HG03565 (cell line): ENCODE measurements around the gene OBSCN.

Experiments
- ATAC-seq: cut with Tn5 transposase; IDR thresholded peaks from one replicate; pipeline ENCODE4 v1.9.1; 2021; ENCODE audit warnings: mild to moderate bottlenecking, moderate library complexity; ENCODE audit not compliant: unreplicated experiment

OBSCN gene

DNA sequence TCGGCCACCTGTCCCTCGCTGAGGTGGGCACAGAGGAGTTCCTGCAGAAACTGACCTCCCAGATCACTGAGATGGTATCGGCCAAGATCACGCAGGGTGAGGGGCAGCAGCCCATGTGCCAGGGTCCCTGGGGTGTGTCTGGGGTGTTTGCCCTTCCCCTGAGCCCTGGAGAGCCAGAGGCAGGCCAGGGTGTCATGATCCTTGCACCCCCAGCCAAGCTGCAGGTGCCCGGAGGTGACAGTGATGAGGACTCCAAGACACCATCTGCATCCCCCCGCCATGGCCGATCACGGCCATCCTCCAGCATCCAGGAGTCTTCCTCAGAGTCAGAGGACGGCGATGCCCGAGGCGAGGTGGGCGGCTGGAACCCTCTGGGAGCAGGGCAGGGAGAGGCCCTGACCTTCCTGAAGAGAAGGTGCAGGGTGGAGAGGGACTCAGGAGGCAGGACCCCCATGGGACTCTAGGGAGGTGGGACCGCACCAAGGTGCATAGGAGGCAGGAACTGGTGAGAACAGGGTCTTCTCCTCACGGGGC lies 129.3 kb downstream of the OBSCN start:
- ATAC-seq, result no peak

GRCh38 chr1:228337711-228338520 lies 130.1 kb downstream of the OBSCN start:
- no peak for ATAC-seq

GRCh38 chr1:228338521-228339051 lies 130.7 kb downstream of the OBSCN start:
- ATAC-seq, result no peak

DNA sequence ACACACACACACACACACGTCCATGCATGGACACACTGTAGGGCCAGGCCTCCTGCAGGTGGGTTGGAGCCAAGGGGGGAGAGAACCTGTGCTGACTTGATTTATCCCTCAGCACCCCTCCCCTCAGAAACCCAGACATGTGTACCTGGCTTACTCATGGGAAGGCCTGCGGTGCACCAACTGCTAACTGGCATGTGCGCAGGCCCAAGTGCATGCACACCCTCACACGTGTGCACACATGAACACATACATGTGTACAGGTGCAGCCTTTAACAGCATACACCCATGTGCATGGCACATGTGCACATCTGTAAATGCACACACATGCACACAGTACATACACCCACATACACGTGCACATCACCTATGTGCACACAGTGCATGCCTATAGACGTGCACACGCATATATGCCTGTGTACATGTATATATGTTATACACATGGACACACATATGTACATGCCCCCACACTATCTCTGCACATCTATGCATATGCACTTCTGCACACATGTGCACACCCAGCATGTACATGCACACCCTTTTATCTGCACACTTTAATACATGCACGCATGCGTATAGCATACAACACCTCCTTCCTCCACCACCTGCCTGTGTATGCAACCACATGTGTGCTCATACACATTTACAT lies 131.3 kb downstream of the OBSCN start:
- no peak for ATAC-seq

DNA sequence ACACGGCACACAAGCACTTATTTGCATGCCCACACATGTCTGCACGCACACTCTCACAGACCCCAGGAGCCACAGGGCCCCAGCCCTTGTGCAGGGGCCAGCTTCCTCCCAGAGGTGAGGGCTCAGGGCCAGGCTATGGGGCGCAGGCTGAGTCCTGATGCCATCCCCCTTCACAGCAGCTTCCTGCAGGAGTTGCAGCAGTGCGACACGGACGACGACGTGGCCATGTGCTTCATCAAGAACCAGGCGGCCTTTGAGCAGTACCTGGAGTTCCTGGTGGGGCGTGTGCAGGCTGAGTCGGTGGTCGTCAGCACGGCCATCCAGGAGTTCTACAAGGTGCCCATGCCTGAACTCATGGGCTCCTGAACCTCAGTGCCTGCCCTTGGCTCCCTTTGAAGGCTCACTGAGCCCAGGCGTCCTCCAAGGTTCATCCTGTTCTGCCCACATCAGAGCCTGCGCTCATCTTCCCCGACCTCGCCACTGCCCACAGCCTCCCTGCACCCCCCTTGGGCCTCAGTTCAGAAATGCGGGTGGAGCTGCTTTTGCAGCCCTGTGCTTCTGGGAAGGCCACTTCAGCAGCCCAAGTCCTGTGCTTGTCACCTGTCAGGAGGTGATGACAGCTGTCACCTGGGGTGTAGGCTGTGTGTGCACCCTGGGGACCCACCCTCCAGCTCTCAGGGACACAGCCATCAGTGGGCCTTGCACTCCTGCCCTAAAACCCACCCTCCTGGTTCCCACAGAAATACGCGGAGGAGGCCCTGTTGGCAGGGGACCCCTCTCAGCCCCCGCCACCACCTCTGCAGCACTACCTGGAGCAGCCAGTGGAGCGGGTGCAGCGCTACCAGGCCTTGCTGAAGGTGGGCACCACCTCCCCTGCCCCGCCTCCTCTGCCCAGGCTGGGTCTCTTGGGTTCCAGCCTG lies 132.2 kb downstream of the OBSCN start:
- ATAC-seq, result no peak

DNA sequence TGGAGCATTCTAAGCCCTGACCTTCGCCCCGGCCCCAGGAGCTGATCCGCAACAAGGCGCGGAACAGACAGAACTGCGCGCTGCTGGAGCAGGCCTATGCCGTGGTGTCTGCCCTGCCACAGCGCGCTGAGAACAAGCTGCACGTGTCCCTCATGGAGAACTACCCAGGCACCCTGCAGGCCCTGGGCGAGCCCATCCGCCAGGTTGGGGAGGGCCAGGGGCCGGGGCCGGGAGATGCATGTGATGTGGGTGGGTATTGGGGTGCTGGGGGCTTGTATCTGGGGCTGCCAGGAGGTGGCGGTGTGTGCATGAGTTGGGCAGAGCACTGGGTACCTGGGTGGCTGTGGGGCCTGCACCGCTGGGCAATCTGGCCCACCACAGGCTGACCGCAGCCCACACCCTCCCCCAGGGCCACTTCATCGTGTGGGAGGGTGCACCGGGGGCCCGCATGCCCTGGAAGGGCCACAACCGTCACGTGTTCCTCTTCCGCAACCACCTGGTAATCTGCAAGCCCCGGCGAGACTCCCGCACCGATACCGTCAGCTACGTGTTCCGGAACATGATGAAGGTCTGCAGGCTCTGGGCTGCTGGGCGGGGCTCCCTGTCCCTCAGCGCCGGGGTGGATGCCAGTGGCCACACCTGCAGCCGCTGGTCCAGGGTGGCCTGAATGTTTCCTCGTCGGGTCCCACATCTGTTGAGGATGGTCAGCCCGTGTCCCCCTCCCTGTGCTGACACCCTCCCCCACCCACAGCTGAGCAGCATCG lies 133.0 kb downstream of the OBSCN start:
- ATAC-seq, result no peak

DNA sequence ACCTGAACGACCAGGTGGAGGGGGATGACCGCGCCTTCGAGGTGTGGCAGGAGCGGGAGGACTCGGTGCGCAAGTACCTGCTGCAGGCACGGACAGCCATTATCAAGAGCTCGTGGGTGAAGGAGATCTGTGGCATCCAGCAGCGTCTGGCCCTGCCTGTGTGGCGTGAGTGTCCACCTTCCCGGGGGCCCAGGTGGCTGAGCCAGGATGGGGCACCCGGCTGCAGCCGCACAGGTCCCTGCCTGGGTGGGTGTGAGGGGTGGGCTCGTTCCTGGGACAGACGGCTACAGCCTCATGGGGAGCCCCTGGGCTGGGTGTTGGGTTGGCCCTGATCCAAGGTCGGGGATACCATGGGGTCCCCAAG lies 133.6 kb downstream of the OBSCN start:
- no peak for ATAC-seq

DNA sequence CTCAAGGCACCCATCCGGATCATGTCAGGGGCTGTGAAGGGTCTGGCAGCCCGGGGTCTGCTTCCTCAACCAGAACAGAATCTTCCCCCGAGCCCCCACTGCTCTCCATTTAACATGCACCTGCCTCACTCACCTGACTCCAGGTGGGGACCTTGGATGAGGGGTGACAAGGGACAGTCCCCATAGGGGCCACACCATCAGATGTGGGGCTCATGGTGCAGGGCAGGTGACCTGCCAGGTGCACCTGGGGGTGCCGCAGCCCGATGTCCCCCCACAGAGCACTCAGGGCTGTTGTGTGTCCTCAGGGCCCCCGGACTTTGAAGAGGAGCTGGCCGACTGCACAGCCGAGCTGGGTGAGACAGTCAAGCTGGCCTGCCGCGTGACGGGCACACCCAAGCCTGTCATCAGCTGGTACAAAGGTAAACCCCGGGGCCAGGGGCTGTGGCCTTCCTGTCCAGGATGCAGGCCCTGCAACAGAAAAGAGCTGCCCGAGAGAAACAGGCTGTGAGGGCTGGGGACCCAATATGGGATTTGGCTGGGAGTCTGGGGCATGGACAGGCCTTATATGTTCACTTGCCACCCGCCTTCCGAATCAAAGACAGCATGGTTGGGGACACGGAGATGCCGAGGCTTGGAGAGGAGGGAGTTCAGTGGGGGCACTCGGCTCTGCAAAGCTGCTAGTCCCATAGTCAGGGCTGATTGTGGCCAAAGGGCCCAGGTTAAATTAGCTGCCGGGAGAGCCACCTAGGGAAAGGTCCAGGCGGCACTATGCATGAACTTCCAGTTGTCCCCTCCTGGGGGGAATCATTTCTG lies 134.2 kb downstream of the OBSCN start:
- no peak for ATAC-seq

GRCh38 chr1:228342627-228343190 lies 134.9 kb downstream of the OBSCN start:
- no peak for ATAC-seq

DNA sequence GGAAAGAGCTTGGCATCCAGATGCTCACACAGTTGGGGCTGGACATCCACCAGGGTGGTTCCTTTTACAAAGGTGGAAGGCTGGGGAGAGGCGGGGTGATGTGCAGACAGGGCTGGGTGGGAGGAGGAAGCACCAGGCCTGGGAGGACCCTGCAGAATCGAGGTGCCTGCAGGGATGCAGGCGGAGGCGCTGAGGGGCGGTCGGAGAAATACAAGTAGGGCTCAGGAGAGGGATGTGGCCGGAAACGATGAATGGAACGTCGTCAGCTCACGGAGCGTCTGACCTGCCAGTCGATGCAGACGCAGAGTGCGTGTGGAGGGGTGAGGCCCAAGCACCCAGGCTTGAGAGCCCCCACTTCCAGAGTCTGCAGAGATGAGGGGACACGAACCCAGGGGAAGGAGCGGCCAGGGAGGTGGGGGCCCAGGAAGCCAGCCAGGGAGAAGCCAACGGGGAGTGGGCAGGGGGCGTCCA lies 135.4 kb downstream of the OBSCN start:
- ATAC-seq, result no peak

GRCh38 chr1:228344631-228345072 lies 136.8 kb downstream of the OBSCN start:
- no peak for ATAC-seq

GRCh38 chr1:228345201-228345930 lies 137.5 kb downstream of the OBSCN start:
- no peak for ATAC-seq

- no peak for ATAC-seq
Observed at GRCh38 chr1:228346731-228347130, 138.9 kb downstream of the OBSCN start.

GRCh38 chr1:228347181-228347580 lies 139.3 kb downstream of the OBSCN start:
- no peak for ATAC-seq

GRCh38 chr1:228348708-228349467 lies 141.0 kb downstream of the OBSCN start:
- no peak for ATAC-seq

GRCh38 chr1:228349701-228350171 lies 141.9 kb downstream of the OBSCN start:
- ATAC-seq, result no peak

DNA sequence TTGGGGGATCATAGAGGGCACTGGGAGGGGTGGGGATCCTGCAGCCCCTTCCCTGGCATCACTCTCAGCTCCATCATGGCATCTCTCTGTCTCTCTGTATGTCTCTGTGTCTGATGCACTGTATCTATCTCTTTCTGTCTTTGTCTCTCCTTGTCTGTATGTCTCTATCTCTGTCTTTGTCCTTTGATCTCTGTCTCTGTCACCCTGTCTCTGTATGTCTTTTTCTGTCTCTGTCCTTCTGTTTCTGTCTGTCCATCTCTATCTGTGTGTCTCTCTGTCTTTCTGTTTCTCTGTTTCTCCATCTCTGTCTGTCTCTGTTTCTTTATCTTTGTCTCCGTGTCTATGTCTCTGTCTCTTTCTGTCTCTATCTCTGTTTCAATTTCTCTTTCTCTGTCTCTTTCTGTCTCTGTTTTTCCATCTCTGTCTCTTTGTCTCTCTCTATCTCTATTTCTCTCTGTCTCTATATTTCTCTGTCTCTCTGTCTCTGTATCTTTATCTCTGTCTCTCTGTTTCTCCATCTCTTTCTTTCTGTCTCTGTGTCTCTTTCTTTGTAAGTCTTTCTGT lies 142.4 kb downstream of the OBSCN start:
- no peak for ATAC-seq
